GM08714 (cell line): Measurements from ENCODE around the gene ELL.

Source experiments
- H3K4me3 ChIP-seq: fragments of 200-500 bp; sonication (Bioruptor generic); 2 replicates; pipeline ENCODE4 v1.5.1; 2014; ENCODE audit warnings: mild to moderate bottlenecking, low read length, inconsistent platforms
- ZNF274 ChIP-seq: IDR thresholded peaks from 2 replicates; pipeline ENCODE4 v1.6.1; 2012; ENCODE audit warnings: mild to moderate bottlenecking, low read depth, low read length

The ELL gene

GRCh38 chr19:18520848-18521691 is 800 bp downstream of the ELL start:
- TF ChIP-seq ZNF274: no peak
- H3K4me3 ChIP-seq: peak overlapping the region; percentile 93

DNA sequence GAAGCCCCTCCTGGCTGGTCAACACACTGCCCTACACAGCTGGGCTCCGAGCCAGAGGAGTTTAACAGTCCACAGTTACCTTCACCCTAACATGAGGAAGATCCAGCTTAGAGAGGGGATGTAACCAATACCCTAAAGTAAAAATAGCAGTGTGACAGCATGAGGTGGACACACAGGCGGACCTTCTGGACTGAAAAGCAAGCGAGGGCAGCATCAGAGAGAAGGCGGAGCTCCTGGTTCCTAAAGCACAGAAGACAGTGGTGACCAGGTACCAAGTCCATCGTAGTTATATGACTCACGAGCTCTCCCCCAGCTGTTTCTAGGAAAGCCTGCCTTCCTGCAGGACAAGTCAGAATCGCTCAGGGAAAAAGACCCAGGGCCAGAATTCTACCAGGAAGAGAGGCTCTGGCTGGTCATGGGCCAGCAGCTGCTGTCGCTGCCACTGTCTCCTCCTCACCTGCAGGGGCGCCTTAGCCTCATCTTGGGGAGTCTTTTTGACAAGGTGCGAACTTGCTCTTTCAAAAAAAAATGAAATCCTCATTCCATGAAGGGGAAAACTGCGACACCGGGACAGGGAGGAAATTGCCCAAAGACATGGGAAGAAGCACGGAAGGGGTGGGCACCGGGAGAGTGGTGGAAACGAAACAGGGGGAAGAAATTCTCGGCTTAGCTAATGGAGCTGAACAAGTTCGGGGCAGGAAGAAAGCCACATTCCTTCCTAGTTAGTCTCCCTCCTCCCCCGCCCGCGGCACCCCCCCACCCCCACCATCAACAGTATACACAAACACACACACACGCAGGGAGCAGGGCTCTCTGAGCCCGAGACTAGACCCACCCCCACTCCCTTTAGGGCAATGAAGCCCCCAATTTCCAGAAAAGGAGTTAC is 1.7 kb downstream of the ELL start:
- peak overlapping the region; percentile 93 for H3K4me3 ChIP-seq
- TF ChIP-seq ZNF274: no peak

DNA sequence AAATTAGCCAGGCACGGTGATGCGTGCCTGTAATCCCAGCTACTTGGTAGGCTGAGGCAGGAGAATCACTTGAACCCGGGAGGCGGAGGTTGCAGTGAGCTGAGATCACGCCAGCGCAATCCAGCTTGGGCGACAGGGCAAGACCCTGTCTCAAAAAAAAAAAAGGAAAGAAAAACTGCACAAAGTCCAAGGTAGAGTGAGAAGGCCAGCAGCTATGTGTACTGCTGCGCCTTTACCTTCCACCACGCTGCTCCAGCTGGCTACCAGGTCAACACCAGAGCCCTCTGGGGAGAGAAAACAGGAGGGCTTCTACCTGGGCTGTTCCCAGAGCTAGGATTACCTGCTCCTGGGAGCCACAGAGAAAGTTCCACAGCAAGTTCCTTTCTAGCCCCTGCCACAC is 3.2 kb downstream of the ELL start:
- no peak overlapping the region for H3K4me3 ChIP-seq
- no peak for TF ChIP-seq ZNF274

DNA sequence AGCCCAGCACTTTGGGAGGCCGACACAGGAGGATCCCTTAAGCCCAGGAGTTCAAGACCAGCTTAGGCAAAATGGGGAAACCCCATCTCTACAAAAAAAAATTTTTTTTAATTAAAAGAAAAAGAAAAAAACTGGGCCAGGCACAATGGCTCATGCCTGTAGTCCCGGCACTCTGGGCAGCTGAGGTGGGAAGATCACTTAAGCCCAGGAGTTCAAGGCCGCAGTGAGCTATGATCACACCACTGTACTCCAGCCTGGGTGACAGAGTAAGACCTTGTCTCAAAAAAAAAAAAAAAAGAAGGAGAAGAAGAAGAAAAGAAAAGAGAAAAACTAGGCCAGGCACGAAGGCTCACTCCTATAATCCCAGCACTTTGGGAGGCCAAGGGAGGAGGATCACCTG is 4.3 kb downstream of the ELL start:
- no peak overlapping the region for H3K4me3 ChIP-seq
- no peak for TF ChIP-seq ZNF274

- no peak overlapping the region for H3K4me3 ChIP-seq
- no peak for TF ChIP-seq ZNF274
These were observed 5.9 kb downstream of the ELL start for GRCh38 chr19:18515959-18516358.

DNA sequence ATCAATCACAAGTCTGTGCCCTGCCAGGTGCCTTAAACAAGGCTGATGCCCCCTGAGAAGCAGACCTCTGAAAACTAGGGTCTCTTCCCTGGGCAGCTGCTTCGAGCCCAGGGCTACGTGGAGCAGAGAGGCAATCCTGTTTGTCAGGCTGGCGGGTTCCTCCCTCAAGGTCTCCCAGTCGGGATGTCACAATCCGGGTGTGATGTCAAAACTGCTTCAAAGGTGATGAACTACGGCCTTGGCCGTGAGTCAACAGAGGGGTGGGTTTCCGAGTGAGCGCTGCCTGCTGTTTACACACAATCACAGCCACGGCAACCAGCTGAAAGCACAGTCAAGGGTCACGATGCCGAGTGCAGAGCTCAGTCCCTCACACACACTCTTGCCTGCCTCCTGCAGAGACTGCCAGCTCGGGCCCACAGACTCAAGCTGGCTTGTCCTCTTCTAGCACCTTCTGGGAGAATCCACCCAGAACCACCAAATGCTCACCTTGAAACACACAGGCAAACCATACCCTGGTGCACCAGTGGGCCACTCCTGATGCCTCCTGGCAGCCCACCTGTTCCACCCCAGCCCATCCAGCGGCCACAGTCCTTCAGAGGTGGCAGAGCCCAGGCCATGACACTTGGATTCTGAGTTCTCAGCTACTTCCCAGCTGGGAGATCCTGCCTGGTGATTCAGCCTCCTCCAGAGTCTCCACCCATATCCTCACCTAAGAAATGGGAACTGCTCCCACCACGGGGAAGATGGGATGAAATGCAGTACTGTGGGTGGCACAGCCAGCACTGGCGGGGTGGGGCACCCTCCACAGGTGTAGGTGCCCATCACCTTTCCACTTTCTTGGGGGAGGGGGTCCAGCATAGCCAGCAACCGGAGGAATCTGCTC is 6.8 kb downstream of the ELL start:
- H3K4me3 ChIP-seq: no peak overlapping the region
- TF ChIP-seq ZNF274: no peak

GRCh38 chr19:18513868-18514267 is 8.0 kb downstream of the ELL start:
- TF ChIP-seq ZNF274: no peak
- no peak overlapping the region for H3K4me3 ChIP-seq

DNA sequence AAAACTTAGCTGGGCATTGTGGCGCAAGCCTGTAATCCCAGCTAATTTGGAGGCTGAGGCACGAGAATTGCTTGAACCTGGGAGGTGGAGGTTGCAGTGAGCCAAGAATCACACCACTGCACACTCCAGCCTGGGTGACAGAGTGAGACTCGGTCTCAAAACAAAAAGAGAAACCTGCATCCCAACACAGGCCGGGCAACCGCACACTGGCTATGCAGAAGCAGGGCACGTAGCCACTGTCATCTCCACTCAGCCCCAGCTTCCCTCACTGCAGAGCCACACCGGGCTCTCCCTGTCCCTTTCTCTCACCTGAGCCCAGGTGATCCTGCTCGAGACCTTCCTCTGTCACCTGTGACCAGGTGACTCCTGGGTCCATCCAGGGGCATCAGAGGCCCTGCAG is 11.7 kb downstream of the ELL start:
- H3K4me3 ChIP-seq: no peak overlapping the region
- no peak for TF ChIP-seq ZNF274

DNA sequence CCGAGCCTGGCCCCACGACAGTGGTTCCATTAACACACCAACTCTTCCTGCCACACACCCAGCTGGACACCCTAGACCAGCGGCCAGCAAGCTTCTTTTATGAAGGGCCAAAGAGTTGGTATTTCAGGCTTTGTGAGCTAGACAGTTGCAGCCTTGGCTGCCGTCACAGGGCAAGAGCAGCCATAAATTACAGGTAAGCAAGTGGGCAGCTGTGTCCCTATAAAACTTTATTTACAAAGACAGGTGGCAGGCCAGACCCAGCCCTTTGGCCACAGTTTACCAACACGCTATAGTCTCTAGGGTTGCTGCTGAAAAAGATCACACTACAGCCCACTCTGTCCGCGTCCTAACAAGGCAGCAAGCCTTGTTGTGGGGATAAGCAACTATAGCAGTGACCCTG is 13.3 kb downstream of the ELL start:
- no peak overlapping the region for H3K4me3 ChIP-seq
- no peak for TF ChIP-seq ZNF274

- TF ChIP-seq ZNF274: no peak
- no peak overlapping the region for H3K4me3 ChIP-seq
These were observed 14.0 kb downstream of the ELL start for GRCh38 chr19:18507727-18508440.

- no peak overlapping the region for H3K4me3 ChIP-seq
- TF ChIP-seq ZNF274: no peak
These were observed 14.7 kb downstream of the ELL start for GRCh38 chr19:18507021-18507726.

DNA sequence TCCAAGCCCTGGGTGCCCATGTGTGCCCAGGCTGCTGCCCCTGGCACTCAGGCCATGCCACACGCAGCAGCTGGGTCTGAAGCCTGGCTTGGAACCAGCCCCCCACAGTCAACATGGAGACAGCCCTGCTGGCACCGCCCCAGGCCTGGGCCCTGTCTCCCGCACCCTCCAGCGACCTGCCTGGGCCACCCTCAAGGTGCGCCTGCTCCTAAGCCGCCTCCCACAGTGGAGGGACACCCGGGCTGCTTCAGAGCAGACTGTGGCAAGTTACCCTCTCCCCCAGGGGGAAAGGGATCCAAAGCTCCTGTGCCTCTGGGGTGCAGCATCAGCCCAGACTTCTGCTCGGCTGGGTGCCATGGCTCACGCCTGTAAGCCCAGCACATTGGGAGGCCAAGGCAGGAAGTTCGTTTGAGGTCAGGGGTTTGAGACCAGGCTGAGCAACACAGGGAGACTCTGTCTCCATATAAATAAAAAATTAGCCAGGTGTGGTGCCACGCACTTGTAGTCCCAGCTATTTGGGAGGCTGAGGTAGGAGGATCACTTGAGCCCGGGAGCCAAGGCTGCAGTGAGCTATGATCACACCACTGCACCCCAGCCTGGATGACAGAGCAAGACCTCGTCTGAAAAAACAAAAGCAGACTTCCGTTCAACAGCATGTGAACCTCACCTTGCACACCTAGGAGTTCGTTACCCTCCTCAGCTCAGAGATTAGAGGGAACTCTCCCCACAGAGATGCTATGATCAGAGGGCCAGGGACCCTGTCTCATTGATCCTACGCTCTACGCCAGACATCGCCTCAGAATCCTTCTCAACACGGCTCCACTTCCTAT is 15.6 kb downstream of the ELL start:
- no peak for TF ChIP-seq ZNF274
- no peak overlapping the region for H3K4me3 ChIP-seq
